NCI-H2196 (cell line): ENCODE measurements around the gene GABBR2.
"Not testable (repeated sequence)": the region's sequence is repeated elsewhere in the genome, so short reads cannot be mapped to it uniquely, and the experiment has no call there.

Source experiments
- DNase-seq: peaks from one replicate; lab custom pipeline; 2025; ENCODE audit not compliant: unreplicated experiment; lab: John Stamatoyannopoulos, UW

GABBR2 gene

GRCh38 chr9:98688710-98689495, 19.8 kb downstream of the GABBR2 start:
- no peak for DNase-seq

DNA sequence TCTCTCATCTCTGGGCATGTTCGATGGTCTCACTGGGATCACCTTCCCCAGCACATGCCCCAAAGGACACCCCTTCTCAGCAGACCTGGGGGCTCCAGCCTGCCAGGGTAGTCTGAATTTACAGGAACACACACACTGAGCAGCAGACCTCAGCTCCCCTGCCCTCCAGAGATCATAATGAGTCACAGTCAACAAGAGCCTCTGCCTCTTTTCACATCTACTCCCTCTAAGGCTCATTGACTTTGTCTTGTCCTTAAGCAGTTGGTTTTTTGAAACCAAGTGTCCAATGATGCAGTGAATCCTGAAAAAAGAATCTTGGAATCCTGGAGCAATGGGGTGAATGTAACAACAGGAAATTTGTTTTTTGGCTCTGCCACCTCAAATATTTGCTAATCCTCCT, 20.8 kb downstream of the GABBR2 start:
- no peak for DNase-seq

DNA sequence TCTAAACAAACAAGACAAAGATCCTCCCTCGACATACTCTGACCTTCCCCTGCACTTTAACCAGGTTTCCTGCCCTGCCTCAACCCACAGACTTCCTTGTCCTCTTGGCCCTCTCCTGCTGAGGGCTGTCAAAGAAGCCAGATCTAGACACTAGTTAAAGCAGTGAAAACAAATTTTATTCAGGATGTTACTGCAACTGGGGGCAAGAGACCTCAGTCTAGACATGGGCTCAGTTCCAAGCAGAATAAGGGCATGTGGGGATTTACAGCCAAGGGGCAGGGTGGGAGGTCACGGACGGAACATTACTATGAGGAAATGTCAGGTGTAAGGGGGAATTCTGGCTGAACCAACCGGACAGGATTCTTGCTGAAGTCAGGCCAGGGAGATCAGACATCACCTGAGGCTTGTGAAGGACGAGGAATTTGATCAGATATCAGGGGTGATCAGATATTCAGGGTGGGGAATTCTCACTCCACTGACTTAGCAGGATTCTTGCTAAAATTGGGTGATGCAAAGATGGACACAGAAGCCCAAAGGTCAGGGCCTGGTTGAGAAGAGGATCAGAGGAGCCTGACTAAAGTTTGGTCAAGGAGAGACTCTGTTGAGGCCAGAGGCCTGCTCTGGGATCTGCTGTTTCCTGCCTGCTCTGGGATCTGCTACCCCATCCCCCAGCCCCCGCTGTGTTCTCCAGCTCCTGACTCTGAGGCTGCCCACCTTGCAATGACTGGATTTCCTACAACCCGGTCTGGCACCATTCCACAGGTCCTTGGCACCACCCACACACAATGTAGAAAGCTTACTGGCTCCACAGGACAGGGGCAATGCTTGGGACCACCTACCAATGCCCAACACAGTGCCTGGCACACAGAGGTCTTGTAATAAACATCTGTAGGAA, 21.5 kb downstream of the GABBR2 start:
- DNase-seq = no peak

DNA sequence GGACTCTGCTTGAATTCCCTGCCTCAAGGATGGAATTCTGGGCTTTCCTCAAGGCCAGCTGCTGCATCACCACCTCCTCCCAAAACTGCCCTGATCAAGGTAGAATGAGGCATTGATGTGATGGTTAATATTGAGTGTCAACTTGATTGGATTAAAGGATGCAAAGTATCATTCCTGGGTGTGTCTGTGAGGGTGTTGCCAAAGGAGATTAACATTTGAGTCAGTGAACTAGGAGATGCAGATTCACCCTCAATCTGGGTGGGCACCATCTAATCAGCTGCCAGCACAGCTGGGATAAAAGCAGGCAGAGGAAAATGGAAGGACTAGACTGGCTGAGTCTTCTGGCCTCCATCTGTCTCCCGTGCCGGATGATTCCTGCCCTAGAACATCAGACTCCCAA, 23.9 kb downstream of the GABBR2 start:
- not testable (repeated sequence) for DNase-seq

GRCh38 chr9:98678244-98678842, 30.4 kb downstream of the GABBR2 start:
- no peak for DNase-seq

- DNase-seq = no peak
Measured at GRCh38 chr9:98673681-98674080, 35.1 kb downstream of the GABBR2 start.

- DNase-seq = no peak
Measured at GRCh38 chr9:98667005-98667640, 41.6 kb downstream of the GABBR2 start.

DNA sequence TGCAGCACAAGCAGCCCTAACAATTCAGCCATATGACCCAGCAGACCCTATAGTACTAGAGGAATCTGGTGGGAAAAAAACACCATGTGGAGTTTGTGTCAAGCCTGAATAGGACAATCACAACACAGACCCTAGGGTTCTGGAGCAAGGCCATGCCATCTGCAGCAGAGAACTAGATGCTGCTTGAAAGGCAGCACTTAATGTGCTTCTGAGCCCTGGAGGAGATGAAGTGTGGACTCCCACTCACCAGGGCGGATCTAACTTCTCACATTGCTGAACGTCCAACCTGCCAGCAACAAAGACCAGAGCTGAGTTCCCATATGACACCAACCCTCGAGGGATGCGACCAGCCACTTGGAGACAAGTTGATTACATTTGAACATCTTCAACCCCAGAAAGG, 43.2 kb downstream of the GABBR2 start:
- DNase-seq = no peak

GRCh38 chr9:98660541-98660940, 48.2 kb downstream of the GABBR2 start:
- no peak for DNase-seq

DNA sequence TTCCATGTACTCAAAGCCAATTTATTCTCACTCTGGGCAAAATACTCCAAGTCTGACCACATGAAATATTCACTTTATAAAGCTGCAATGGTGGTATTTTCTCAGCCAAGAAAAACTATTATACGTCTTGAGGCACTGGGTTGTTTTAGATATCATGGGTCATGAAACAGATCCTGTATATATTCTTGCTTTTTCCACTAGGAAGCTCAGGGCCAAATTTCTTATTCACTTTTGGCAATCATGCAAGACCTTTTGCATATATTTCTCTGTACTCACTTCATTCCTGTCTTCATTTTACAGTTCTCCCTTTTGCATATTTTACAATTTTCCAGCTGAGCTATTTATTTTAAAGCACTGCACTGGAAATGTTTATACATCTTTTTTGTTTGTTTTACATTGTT, 49.8 kb downstream of the GABBR2 start:
- DNase-seq = no peak

DNA sequence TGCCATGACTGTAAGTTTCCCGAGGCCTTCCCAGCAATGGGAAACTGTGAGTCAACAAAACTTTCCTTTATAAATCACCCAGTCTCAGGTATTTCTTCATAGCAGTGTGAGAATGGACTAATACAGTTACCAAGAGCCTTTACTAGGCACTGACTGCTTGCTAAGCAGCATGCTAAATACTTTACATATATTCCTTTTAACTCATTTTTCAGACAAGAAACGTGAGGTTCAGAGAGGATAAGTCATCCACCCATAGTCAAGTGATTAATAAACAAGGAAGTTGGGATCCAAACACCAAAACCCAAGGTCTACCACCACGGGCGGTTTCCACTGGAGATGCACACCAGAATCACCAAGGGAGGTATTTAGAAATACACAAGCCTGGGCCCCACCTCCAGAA, 50.8 kb downstream of the GABBR2 start:
- no peak for DNase-seq

- DNase-seq = no peak
Measured at GRCh38 chr9:98656511-98656910, 52.2 kb downstream of the GABBR2 start.

- not testable (repeated sequence) for DNase-seq
Measured at GRCh38 chr9:98655428-98655827, 53.3 kb downstream of the GABBR2 start.

DNA sequence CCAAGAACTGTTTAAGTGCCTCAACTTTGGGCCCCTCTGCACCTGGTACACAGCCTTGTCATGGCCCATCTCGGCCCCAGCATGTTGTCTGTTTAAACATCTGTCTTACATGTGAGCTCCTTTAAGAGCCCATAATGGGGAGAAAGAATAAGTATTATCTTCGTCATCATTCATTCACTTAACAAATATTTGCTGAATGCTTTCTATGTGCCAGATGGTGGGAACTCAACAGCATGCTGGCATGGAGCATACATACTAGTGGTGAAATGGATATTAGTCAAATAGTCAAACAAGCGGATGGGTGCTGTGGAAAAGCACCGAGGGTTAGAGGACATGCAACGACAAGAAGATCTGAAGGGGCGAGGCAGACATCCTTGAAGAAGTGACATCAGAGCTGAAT, 54.5 kb downstream of the GABBR2 start:
- DNase-seq = no peak

DNA sequence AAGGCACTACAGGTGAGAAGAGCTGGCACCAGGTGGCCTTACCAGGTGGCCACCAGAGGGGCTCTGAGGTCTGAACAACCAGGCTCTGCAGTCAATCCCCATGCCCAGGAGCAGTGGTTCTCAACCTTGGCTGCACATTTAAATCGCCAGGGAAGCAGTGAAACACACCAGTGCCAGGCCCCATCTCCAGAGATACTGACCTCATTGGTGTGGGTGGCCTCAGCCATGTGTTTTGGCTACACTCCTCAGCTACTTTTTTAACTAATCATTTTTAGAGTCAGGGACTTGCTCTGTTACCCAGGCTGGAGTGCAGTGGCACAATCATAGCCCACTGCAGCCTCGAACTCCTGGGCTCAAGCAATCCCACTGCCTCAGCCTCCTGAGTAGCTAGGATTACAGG, 56.0 kb downstream of the GABBR2 start:
- no peak for DNase-seq

DNA sequence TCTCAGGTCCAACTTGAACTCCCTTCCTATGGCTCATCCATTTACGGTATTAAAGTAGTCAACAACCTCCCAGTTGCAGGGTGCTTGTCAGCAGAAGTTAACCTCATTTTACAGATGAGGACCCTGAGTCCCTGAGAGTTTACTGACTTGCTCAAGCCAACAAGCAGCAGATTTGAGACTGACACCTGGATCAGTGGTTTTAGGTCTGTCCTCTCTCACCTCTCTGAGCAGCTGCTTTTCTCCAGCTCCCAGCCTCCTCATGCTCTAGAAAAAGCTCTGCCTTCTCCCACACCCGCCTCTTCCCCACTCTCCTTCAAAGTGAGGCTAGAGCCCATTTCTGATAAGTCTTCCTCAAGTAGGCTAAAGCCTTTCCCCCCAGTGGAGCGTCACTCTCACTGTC, 56.4 kb downstream of the GABBR2 start:
- DNase-seq = no peak

GRCh38 chr9:98647236-98647635, 61.5 kb downstream of the GABBR2 start:
- DNase-seq = no peak

DNA sequence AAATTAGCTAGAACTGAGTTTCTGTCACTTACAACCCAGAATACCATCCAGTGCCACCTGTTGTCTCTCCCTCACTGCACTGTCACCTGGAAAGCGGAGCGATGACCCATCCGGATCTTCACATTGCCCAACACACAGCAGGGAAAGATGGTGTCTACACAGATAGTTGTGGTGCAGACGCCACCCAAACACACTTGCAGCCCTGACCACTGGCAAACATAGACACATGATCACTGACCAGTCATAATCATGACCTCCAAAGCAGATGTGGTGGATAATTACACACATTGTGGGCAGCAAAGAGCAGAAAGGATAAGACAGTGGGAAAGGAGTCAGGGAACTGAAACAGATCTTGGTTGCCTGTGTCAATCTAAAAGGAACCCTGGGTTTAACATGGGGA, 64.7 kb downstream of the GABBR2 start:
- no peak for DNase-seq

GRCh38 chr9:98642661-98643312, 65.9 kb downstream of the GABBR2 start:
- DNase-seq = no peak

DNA sequence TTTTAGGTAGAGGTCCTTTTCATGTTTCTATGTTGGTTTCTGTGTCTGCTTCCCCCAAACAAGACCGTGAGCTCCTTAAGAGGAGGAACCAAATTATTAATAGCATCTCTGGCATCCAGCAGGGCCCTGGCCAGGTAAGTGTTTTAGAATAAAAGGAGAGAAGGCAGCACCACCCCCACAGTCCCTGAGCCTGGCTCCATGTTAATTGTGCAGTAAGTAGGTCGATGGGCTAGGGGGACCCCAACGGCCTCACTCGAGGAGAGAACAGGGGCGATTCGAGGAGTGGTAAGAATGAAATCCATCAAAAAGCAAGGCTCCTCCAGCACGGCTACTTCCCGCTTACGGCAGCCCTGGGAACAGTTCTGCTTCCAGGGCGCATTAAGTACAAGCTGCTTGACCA, 67.0 kb downstream of the GABBR2 start:
- no peak for DNase-seq

DNA sequence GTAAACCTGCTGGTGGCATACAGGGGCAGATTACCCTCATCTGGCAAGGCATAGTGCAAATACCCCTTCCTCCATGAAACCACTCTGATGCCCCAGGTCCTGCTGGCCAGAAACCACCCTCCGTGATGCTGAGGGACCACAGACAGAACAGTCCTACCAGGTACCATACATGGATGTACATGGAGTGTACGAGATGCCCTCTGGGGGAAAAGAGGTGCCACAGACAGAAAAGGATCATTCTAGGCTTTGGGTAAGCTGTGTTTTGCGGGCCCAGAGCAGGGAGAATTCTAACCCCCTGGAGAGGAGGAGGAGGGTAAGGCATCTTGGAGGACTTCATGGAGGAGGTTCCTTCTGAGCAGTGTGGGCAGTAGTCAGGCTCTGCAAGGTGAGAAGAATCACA, 68.3 kb downstream of the GABBR2 start:
- DNase-seq = no peak
